GM15510 (cell line): Measurements from ENCODE around the gene STIP1.

Experiments used
- POLR2A ChIP-seq: IDR thresholded peaks from 3 replicates; pipeline ENCODE4 v1.6.1; 2011; ENCODE audit warnings: borderline replicate concordance; ENCODE audit not compliant: insufficient read length; ENCODE audit errors: extremely low read depth

Gene STIP1

GRCh38 chr11:64185693-64186491, at the start of gene STIP1:
Gene STIP1 (plus strand): TSS chr11:64186171. CDS start chr11:64186262, 91 bp downstream.
- peak; percentile 82 for TF ChIP-seq POLR2A

- TF ChIP-seq POLR2A = no peak
Measured at GRCh38 chr11:64136765-64137441, 49.1 kb upstream of the STIP1 start.

GRCh38 chr11:64138398-64138797, 47.6 kb upstream of the STIP1 start:
- no peak for TF ChIP-seq POLR2A

GRCh38 chr11:64139049-64139448, 46.9 kb upstream of the STIP1 start:
- no peak for TF ChIP-seq POLR2A

- no peak for TF ChIP-seq POLR2A
Measured at GRCh38 chr11:64140082-64140481, 45.9 kb upstream of the STIP1 start.

- no peak for TF ChIP-seq POLR2A
Measured at GRCh38 chr11:64141081-64141783, 44.7 kb upstream of the STIP1 start.

- no peak for TF ChIP-seq POLR2A
Measured at GRCh38 chr11:64144587-64145472, 41.1 kb upstream of the STIP1 start.

- TF ChIP-seq POLR2A = no peak
Measured at GRCh38 chr11:64146036-64146955, 39.7 kb upstream of the STIP1 start.

GRCh38 chr11:64148226-64148916, 37.6 kb upstream of the STIP1 start:
- no peak for TF ChIP-seq POLR2A

GRCh38 chr11:64148917-64149617, 36.9 kb upstream of the STIP1 start:
- TF ChIP-seq POLR2A = no peak

- TF ChIP-seq POLR2A = no peak
Measured at GRCh38 chr11:64150051-64150450, 35.9 kb upstream of the STIP1 start.

- no peak for TF ChIP-seq POLR2A
Measured at GRCh38 chr11:64150481-64151239, 35.3 kb upstream of the STIP1 start.

GRCh38 chr11:64151337-64151736, 34.6 kb upstream of the STIP1 start:
- no peak for TF ChIP-seq POLR2A
